Erythroblast (primary cell): ENCODE results near the gene ZNF575.
A peak's percentile ranks its signal among the peaks of the same experiment; 100 is the strongest.

ENCODE experiments used
- DNase-seq, 2 experiments: peaks; one replicate each; lab custom pipeline; 2025; lab: John Stamatoyannopoulos, UW
- GATA1 ChIP-seq: IDR thresholded peaks from 2 replicates; pipeline ENCODE4 v1.6.1; 2011; ENCODE audit warnings: low read depth, mild to moderate bottlenecking, control low read depth, low read length, moderate library complexity
- POLR2A ChIP-seq: IDR thresholded peaks from 2 replicates; pipeline ENCODE4 v1.6.1; 2011; ENCODE audit warnings: mild to moderate bottlenecking, low read length

ZNF575 gene

DNA sequence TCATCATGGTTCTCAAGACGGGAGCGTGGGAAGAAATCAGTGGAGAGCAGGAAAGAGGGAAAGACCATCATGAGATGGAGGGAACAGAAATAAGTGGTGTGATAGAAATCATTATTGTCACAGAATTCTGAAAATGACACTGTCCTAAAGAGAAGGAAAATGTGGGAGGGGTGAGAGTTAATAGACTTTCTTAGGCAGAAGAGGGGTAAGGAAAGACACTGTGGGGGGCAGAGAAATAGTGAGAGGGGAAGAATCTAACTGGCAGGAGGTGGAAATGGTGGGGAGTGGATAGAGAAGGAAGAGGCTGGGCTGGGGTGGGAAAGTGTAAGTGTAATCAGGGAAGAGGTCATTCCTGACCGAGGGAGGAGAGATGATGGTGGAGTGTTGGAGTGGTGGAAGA is 45.8 kb downstream of the ZNF575 start:
- DNase-seq, result no peak
- TF ChIP-seq POLR2A (no peak), GATA1 (no peak)

DNA sequence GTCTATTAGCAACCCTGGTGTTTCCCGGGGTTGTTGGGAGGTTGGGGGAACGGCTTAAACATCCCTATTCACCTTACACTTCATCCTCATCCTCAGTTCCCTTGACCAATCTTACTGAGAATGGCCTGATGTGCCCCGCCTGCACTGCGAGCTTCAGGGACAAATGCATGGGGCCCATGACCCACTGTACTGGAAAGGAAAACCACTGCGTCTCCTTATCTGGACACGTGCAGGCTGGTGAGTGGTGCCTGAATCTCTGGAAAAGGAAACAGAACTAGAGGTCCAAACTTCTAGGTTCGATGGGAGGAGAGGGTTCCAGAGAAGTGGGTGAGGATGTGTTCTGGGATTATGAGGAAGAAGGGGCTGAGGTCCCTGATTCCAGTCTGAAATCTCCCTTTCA is 48.5 kb downstream of the ZNF575 start:
- peak in 1 of 2 experiments; percentile 41 for DNase-seq
- TF ChIP-seq GATA1 (no peak), POLR2A (no peak)

DNA sequence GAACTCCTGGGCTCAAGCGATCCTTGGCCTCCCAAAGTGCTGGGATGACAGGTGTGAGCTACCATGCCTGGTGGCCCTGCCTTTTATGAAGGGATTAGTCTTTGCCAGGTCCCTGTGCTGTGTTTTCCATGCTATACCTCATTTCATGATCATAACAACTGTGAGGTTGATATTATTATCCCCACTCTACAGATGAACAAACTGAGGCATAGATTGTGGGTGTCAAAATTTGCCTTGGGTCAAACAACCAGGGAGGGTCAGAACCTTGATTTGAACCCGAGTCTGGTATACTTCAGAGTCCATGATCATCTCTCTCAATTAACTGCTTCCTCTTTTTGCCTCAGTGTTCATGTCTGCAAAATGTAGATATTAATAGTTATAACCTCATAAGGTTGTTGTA is 49.5 kb downstream of the ZNF575 start:
- no peak for DNase-seq
- no peak for TF ChIP-seq POLR2A
- TF ChIP-seq GATA1, result no peak

DNA sequence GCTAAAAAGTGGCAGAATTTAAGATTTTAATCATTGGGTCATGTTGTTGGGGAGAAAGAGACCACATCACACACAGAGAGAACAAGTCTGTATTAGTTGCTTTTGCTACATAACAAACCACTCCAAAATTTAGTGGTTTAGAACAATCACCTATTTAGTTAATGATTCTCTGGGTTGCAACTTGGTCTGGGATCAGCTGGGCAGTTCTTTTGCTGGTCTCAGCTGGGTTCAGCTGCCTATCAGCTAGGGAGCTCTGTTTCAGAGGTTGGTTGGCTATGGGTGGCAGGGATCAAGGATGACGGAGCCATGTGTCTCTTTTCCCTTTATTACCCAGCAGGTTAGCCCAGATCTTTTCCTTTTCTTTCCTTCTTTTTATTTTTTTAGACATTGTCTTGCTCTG is 51.5 kb downstream of the ZNF575 start:
- TF ChIP-seq GATA1 (no peak), POLR2A (no peak)
- DNase-seq, result no peak
